SU-DHL-6 (cell line): ENCODE data around the gene DUSP22.

Experiments used
- H2AFZ ChIP-seq: fragments of 200-600 bp; sonication (generic); 2 replicates; pipeline ENCODE4 v1.6.1; 2014; ENCODE audit warnings: low read depth, mild to moderate bottlenecking, moderate library complexity, mixed read lengths, antibody characterized with exemption, low read length; ENCODE audit not compliant: severe bottlenecking
- H3F3A ChIP-seq: fragments of 200-600 bp; shearing (Covaris generic); 2 replicates; pipeline ENCODE4 v1.6.0; 2016; ENCODE audit warnings: antibody characterized with exemption, mild to moderate bottlenecking; ENCODE audit not compliant: insufficient read depth
- H3K27ac ChIP-seq: fragments of 200-600 bp; sonication (generic); 2 replicates; pipeline ENCODE4 v1.5.1; 2016; ENCODE audit warnings: low read depth, mild to moderate bottlenecking, low read length, moderate library complexity, mixed read lengths
- H3K27me3 ChIP-seq: fragments of 200-600 bp; sonication (generic), shearing (Covaris generic); 2 replicates; pipeline ENCODE4 v1.6.0; 2014; ENCODE audit warnings: mild to moderate bottlenecking, low read length
- H3K36me3 ChIP-seq: fragments of 200-600 bp; sonication (generic); 2 replicates; pipeline ENCODE4 v1.6.1; 2014; ENCODE audit warnings: mild to moderate bottlenecking, low read length, mixed read lengths
- H3K4me2 ChIP-seq: fragments of 300-600, 200-600 bp; shearing (Covaris generic), sonication (generic); 2 replicates; pipeline ENCODE4 v1.6.0; 2014; ENCODE audit warnings: low read length, low read depth, mild to moderate bottlenecking; ENCODE audit not compliant: poor library complexity, severe bottlenecking
- H3K4me3 ChIP-seq: fragments of 200-600 bp; sonication (generic); 2 replicates; pipeline ENCODE4 v1.5.1; 2014; ENCODE audit warnings: antibody characterized with exemption, low read length, mild to moderate bottlenecking, mixed read lengths; ENCODE audit not compliant: insufficient read depth, poor library complexity, severe bottlenecking
- H3K79me2 ChIP-seq: fragments of 200-600 bp; sonication (generic); 2 replicates; pipeline ENCODE4 v1.6.1; 2014; ENCODE audit warnings: mild to moderate bottlenecking, low read length, moderate library complexity; ENCODE audit not compliant: insufficient read depth
- H3K9ac ChIP-seq: fragments of 200-600 bp; sonication (generic); 2 replicates; pipeline ENCODE4 v1.7.0; 2014; ENCODE audit warnings: mild to moderate bottlenecking, low read length
- H3K9me2 ChIP-seq: fragments of 200-600 bp; sonication (generic); replicated peaks from 2 replicates; pipeline ENCODE4 v1.6.1; 2014; ENCODE audit warnings: low read length; ENCODE audit not compliant: insufficient read depth
- H3K9me3 ChIP-seq: fragments of 200-600 bp; sonication (generic); 2 replicates; pipeline ENCODE4 v1.6.1; 2014; ENCODE audit warnings: low read length, mixed read lengths; ENCODE audit not compliant: insufficient read depth
- H4K20me1 ChIP-seq: fragments of 200-600 bp; sonication (generic); 2 replicates; pipeline ENCODE4 v1.6.1; 2014; ENCODE audit warnings: low read depth, mild to moderate bottlenecking, antibody characterized with exemption, low read length, moderate library complexity, mixed read lengths
- EZH2phosphoT487 ChIP-seq: fragments of 200-600 bp; sonication (generic), shearing (Covaris generic); conservative IDR thresholded peaks from 2 replicates; pipeline ENCODE4 v1.6.1; 2018; ENCODE audit warnings: mild to moderate bottlenecking, antibody characterized with exemption, low read length, moderate library complexity, mixed read lengths
- TF ChIP-seq, protein P1 (sequence below): fragments of 200-600 bp; sonication (generic); IDR thresholded peaks from one replicate; pipeline ENCODE4 v1.5.1; 2017; ENCODE audit warnings: antibody characterized with exemption, mild to moderate bottlenecking, low read length, moderate library complexity; ENCODE audit not compliant: insufficient read depth, poor library complexity, severe bottlenecking

The DUSP22 gene

GRCh38 chr6:307874-308273 is 15.6 kb downstream of the DUSP22 start:
- no peaks in the 10 kb centered on the region for H3K79me2 ChIP-seq
- no peaks in the 10 kb centered on the region for H3K9me2 ChIP-seq
- TF ChIP-seq, protein P1, sequence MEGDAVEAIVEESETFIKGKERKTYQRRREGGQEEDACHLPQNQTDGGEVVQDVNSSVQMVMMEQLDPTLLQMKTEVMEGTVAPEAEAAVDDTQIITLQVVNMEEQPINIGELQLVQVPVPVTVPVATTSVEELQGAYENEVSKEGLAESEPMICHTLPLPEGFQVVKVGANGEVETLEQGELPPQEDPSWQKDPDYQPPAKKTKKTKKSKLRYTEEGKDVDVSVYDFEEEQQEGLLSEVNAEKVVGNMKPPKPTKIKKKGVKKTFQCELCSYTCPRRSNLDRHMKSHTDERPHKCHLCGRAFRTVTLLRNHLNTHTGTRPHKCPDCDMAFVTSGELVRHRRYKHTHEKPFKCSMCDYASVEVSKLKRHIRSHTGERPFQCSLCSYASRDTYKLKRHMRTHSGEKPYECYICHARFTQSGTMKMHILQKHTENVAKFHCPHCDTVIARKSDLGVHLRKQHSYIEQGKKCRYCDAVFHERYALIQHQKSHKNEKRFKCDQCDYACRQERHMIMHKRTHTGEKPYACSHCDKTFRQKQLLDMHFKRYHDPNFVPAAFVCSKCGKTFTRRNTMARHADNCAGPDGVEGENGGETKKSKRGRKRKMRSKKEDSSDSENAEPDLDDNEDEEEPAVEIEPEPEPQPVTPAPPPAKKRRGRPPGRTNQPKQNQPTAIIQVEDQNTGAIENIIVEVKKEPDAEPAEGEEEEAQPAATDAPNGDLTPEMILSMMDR: no peak
- no peak for TF ChIP-seq EZH2phosphoT487
- no peak overlapping the region for H3K27ac ChIP-seq
- no peaks in the 10 kb centered on the region for H3K9me3 ChIP-seq
- H3F3A ChIP-seq: no peaks in the 10 kb centered on the region
- H3K9ac ChIP-seq: no peak overlapping the region
- H3K4me2 ChIP-seq: no peak overlapping the region
- H4K20me1 ChIP-seq: no peaks in the 10 kb centered on the region
- H3K4me3 ChIP-seq: no peak overlapping the region
- H3K27me3 ChIP-seq: no peaks in the 10 kb centered on the region
- no peaks in the 10 kb centered on the region for H3K36me3 ChIP-seq
- no peak overlapping the region for H2AFZ ChIP-seq

DNA sequence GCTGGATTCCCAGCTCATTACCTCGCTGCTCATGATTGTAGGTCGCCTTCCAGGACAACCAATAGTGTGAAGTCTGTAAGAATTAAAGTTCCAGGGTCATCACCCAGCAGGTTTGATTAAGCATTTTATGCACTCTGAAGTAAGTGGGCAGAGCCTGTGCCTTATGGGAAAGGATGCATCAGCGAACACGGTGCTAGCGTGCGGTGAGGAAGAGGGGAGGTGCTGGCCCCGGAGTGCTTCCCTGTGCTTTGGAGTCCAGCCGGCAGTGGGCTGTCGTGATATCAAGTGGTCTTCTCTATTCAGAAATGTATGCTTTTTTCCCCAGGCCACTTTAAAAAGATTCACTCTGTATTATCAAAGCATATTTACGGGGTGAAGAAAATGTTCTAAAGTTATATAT is 16.0 kb downstream of the DUSP22 start:
- TF ChIP-seq, protein P1: no peak
- TF ChIP-seq EZH2phosphoT487: no peak
- Histone ChIP-seq H3K27ac (no peak overlapping the region), H3K36me3 (no peaks in the 10 kb centered on the region), H3K79me2 (no peaks in the 10 kb centered on the region), H3K4me3 (no peak overlapping the region), H2AFZ (no peak overlapping the region), H3K9me3 (no peaks in the 10 kb centered on the region), H3K9ac (no peak overlapping the region), H3K9me2 (no peaks in the 10 kb centered on the region), H4K20me1 (no peaks in the 10 kb centered on the region), H3K27me3 (no peaks in the 10 kb centered on the region), H3F3A (no peaks in the 10 kb centered on the region), H3K4me2 (no peak overlapping the region)

GRCh38 chr6:308768-309167 is 16.5 kb downstream of the DUSP22 start:
- Histone ChIP-seq H3K4me2 (no peak overlapping the region), H3K9me2 (no peaks in the 10 kb centered on the region), H3K27me3 (no peaks in the 10 kb centered on the region), H2AFZ (no peak overlapping the region), H3K9ac (no peak overlapping the region), H3K27ac (no peak overlapping the region), H3F3A (no peaks in the 10 kb centered on the region), H3K9me3 (no peaks in the 10 kb centered on the region), H3K79me2 (no peaks in the 10 kb centered on the region), H3K36me3 (no peaks in the 10 kb centered on the region), H3K4me3 (no peak overlapping the region), H4K20me1 (no peaks in the 10 kb centered on the region)
- TF ChIP-seq EZH2phosphoT487: no peak
- TF ChIP-seq, protein P1: no peak
